ENCODE measurements around the gene CDC7. TPM values are rescaled to one million over a fixed set of nuclear protein-coding genes. Genes with fewer than 3 reads are reported as not detected.

CDC7 gene
- total RNA-seq, 3 donors from 2014 or later = 0.48 to 4.9 (median 4.1) TPM

GRCh38 chr1:91529856-91530255, 29.2 kb downstream of the CDC7 start:
- Histone ChIP-seq H3K4me1 (no peaks in the 10 kb centered on the region), H3K4me3 (no peak overlapping the region), H3K27ac (no peak overlapping the region), H3K27me3 (no peaks in the 10 kb centered on the region), H3K9me3 (no peaks in the 10 kb centered on the region), H3K36me3 (no peaks in the 10 kb centered on the region)
- intact Hi-C loops (cut with DNase I; ENCODE audit: low total_unique reads) = no loop called here
- no peak for DNase-seq (ENCODE audit: low spot score in 2 of 2)
- TF ChIP-seq CTCF (IDR thresholded peaks at IDR 0.05) (no peak), POLR2A (IDR thresholded peaks at IDR 0.05) (no peak), POLR2AphosphoS5 (IDR thresholded peaks at IDR 0.05) (no peak)

- DNase-seq (ENCODE audit: low spot score in 2 of 2) = no peak
- TF ChIP-seq POLR2AphosphoS5 (IDR thresholded peaks at IDR 0.05) (no peak), POLR2A (IDR thresholded peaks at IDR 0.05) (no peak), CTCF (IDR thresholded peaks at IDR 0.05) (no peak)
- intact Hi-C loops (cut with DNase I; ENCODE audit: low total_unique reads) = no loop called here
- Histone ChIP-seq H3K36me3 (no peaks in the 10 kb centered on the region), H3K4me1 (no peaks in the 10 kb centered on the region), H3K4me3 (no peak overlapping the region), H3K9me3 (no peaks in the 10 kb centered on the region), H3K27me3 (no peaks in the 10 kb centered on the region), H3K27ac (no peak overlapping the region)
Measured at GRCh38 chr1:91533361-91534024, 32.8 kb downstream of the CDC7 start.

GRCh38 chr1:91535441-91535840, 34.8 kb downstream of the CDC7 start:
- Histone ChIP-seq H3K36me3 (no peaks in the 10 kb centered on the region), H3K9me3 (no peaks in the 10 kb centered on the region), H3K4me3 (no peak overlapping the region), H3K27me3 (no peaks in the 10 kb centered on the region), H3K4me1 (no peaks in the 10 kb centered on the region), H3K27ac (no peak overlapping the region)
- no peak for TF ChIP-seq POLR2A (IDR thresholded peaks at IDR 0.05)
- TF ChIP-seq POLR2AphosphoS5 (IDR thresholded peaks at IDR 0.05) = no peak
- no peak for TF ChIP-seq CTCF (IDR thresholded peaks at IDR 0.05)
- intact Hi-C loops (cut with DNase I; ENCODE audit: low total_unique reads) = no loop called here
- DNase-seq (ENCODE audit: low spot score in 2 of 2) = no peak

GRCh38 chr1:91537281-91537986, 36.8 kb downstream of the CDC7 start:
- intact Hi-C loops (cut with DNase I; ENCODE audit: low total_unique reads) = no loop called here
- no peaks in the 10 kb centered on the region for H3K9me3 ChIP-seq
- H3K4me3 ChIP-seq = no peak overlapping the region
- H3K27ac ChIP-seq = peak overlapping the region; percentile 57 to 82
- no peaks in the 10 kb centered on the region for H3K36me3 ChIP-seq
- H3K27me3 ChIP-seq = no peaks in the 10 kb centered on the region
- H3K4me1 ChIP-seq = no peaks in the 10 kb centered on the region
- DNase-seq (ENCODE audit: low spot score in 2 of 2) = peak in 1 of 2 donors; percentile 52
- peak in 2 of 3 donors; percentile 20 to 25 for TF ChIP-seq POLR2AphosphoS5 (IDR thresholded peaks at IDR 0.05)
- no peak for TF ChIP-seq CTCF (IDR thresholded peaks at IDR 0.05)
- no peak for TF ChIP-seq POLR2A (IDR thresholded peaks at IDR 0.05)

DNA sequence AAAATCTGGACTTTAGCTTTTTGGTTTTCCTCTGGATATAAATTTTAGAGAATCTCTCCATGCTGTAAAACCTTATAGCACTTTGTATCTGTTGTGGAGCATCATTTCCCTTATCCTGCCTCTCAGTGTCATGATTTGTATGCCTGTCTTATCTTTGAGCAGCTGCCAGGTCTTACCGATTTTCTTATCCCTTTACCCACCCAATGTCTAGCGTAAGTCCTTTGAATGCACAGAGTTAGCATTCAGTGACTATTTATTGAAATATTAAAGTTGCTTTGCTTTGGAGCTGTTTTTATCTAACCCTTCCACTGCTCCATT, 37.3 kb downstream of the CDC7 start:
- peak overlapping the region in 1 of 2 donors; percentile 82 for H3K27ac ChIP-seq
- H3K4me1 ChIP-seq = no peaks in the 10 kb centered on the region
- no peak overlapping the region for H3K4me3 ChIP-seq
- H3K36me3 ChIP-seq = no peaks in the 10 kb centered on the region
- intact Hi-C loops (cut with DNase I; ENCODE audit: low total_unique reads) = no loop called here
- TF ChIP-seq CTCF (IDR thresholded peaks at IDR 0.05) (no peak), POLR2AphosphoS5 (IDR thresholded peaks at IDR 0.05) (no peak), POLR2A (IDR thresholded peaks at IDR 0.05) (no peak)
- H3K9me3 ChIP-seq = no peaks in the 10 kb centered on the region
- no peak for DNase-seq (ENCODE audit: low spot score in 2 of 2)
- no peaks in the 10 kb centered on the region for H3K27me3 ChIP-seq

Measured in breast epithelium (tissue), 4 donors.